ENCODE results near the gene SAMD11.

GRCh38 chr1:911875-912739, 11.6 kb upstream of the SAMD11 start:
- TF ChIP-seq POLR2AphosphoS5 (IDR thresholded peaks at IDR 0.05; ENCODE audit: low read depth, low read length) (no peak), POLR2A (IDR thresholded peaks at IDR 0.05; ENCODE audit: low read depth, low read length) (no peak), TAF1 (IDR thresholded peaks at IDR 0.05; ENCODE audit: borderline replicate concordance, low read depth, low read length) (no peak)
